ENCODE results near the gene PRIMA1.

GRCh38 chr14:93682459-93682858 lies 105.8 kb downstream of the PRIMA1 start:
- TF ChIP-seq CTCF (IDR thresholded peaks at IDR 0.05) = no peak
- TF ChIP-seq POLR2A (IDR thresholded peaks at IDR 0.05) = no peak

Data from thyroid gland (tissue), 4 donors.